Fibroblast of lung (primary cell): ENCODE results near the gene ZNF385B. TPM values are rescaled to one million over a fixed set of nuclear protein-coding genes. Genes with fewer than 3 reads are reported as not detected.

Experiments used
- DNase-seq, 2 donors: peaks; one replicate each; pipeline versions ENCODE4 v3.0.0 to v3.0.0-alpha.2; 2010; ENCODE audit warnings: low read depth in 2 of 2
- H2AFZ ChIP-seq: 2 replicates; pipeline ENCODE4 v1.5.1; 2012; ENCODE audit warnings: low read length, control low read depth, inconsistent platforms
- H3K27ac ChIP-seq: 2 replicates; pipeline ENCODE4 v1.5.1; 2011; ENCODE audit warnings: low read length, control low read depth; ENCODE audit not compliant: insufficient read depth
- H3K27me3 ChIP-seq: 2 replicates; pipeline ENCODE4 v1.5.1; 2011; ENCODE audit warnings: mild to moderate bottlenecking, low read length; ENCODE audit not compliant: control insufficient read depth, insufficient read depth
- H3K36me3 ChIP-seq: 2 replicates; pipeline ENCODE4 v1.5.1; 2011; ENCODE audit warnings: low read length; ENCODE audit not compliant: control insufficient read depth, insufficient read depth
- H3K4me1 ChIP-seq: 2 replicates; pipeline ENCODE4 v1.5.1; 2011; ENCODE audit warnings: low read length; ENCODE audit not compliant: control insufficient read depth, insufficient read depth; ENCODE audit errors: extremely low read depth
- H3K4me2 ChIP-seq: 2 replicates; pipeline ENCODE4 v1.5.1; 2011; ENCODE audit warnings: low read length, control low read depth; ENCODE audit not compliant: insufficient read depth; ENCODE audit errors: extremely low read depth
- H3K4me3 ChIP-seq, 4 experiments: fragments of 200-600 bp in 1 of 4; sonication (generic) in 1 of 4; replicated peaks in 1 of 4; 2 replicates each; pipeline ENCODE4 v1.5.1; 2011 to 2016; ENCODE audit warnings: low read length in 4 of 4, low read depth in 3 of 4, mild to moderate bottlenecking in 3 of 4, control low read depth in 2 of 4, inconsistent platforms in 1 of 4, mixed read lengths in 1 of 4; ENCODE audit not compliant: insufficient read depth in 1 of 4; ENCODE audit errors: control extremely low read depth in 1 of 4
- H3K79me2 ChIP-seq: 2 replicates; pipeline ENCODE4 v1.5.1; 2012; ENCODE audit warnings: mild to moderate bottlenecking, low read length, inconsistent platforms; ENCODE audit not compliant: control insufficient read depth, insufficient read depth
- H3K9ac ChIP-seq: 2 replicates; pipeline ENCODE4 v1.5.1; 2011; ENCODE audit warnings: mild to moderate bottlenecking, low read length, control low read depth; ENCODE audit not compliant: insufficient read depth
- H3K9me3 ChIP-seq: 2 replicates; pipeline ENCODE4 v1.5.1; 2012; ENCODE audit warnings: low read depth, low read length; ENCODE audit not compliant: control insufficient read depth, insufficient read depth
- H4K20me1 ChIP-seq: 2 replicates; pipeline ENCODE4 v1.5.1; 2011; ENCODE audit warnings: low read length; ENCODE audit not compliant: control insufficient read depth, insufficient read depth; ENCODE audit errors: extremely low read depth
- EZH2 ChIP-seq: IDR thresholded peaks from 2 replicates; pipeline ENCODE4 v1.5.1; 2012; ENCODE audit warnings: low read length, control low read depth, mild to moderate bottlenecking; ENCODE audit errors: missing control alignments
- polyA plus RNA-seq, 2 donors: library from polyadenylated mRNA; depleted of rRNA in 1 of 2; stranded (reverse) in 1 of 2; unstranded in 1 of 2; fragments of >200 nt; gene quantifications; 2 replicates each; pipeline ENCODE4 v1.2.1, GENCODE V29; 2011 to 2012; ENCODE audit warnings: missing spikeins in 1 of 2
- total RNA-seq: library from RNA; depleted of rRNA; stranded (reverse); fragments of >200 nt; gene quantifications from 2 replicates; pipeline ENCODE4 v1.2.1, GENCODE V29; 2014
- TF ChIP-seq, protein P1 (sequence below), 2 donors: IDR thresholded peaks in 1 of 2; conservative IDR thresholded peaks in 1 of 2; 1 replicate in 1 of 2; 2 replicates in 1 of 2; pipeline ENCODE4 v1.5.1; 2011 to 2012; ENCODE audit warnings: low read length in 2 of 2, control low read depth in 1 of 2, inconsistent platforms in 1 of 2, low read depth in 1 of 2, mild to moderate bottlenecking in 1 of 2

ZNF385B gene
- total and polyA plus RNA-seq, 2 donors (not counting 1 experiment from before 2014, with no cell fraction given), result 0.06 TPM; not detected in 1

DNA sequence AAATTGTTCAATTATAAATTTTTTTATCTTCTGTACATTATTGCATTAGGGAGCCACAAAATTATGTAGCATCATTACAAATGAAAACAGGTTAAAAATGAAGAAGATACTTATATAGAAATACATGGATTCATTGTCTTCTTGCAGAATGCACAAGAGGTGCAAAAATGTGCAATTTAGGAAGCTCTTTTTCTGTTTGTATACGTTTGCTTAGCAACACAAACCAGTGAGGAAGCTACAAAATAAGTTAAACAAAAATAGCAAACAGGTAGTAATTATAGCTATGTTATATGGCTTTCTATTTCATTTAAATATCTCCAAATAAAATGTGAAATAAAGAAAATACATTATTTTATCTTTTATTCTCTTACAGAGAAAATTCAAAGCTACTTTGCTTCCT, 419.2 kb downstream of the ZNF385B start:
- Histone ChIP-seq H3K27me3 (no peaks in the 10 kb centered on the region), H3K4me2 (no peak overlapping the region), H3K79me2 (no peaks in the 10 kb centered on the region), H3K4me1 (peaks cover 2% of the 10 kb centered on the region), H4K20me1 (no peaks in the 10 kb centered on the region), H3K4me3 (no peak overlapping the region), H3K9me3 (no peaks in the 10 kb centered on the region), H2AFZ (no peak overlapping the region), H3K27ac (no peak overlapping the region), H3K36me3 (no peaks in the 10 kb centered on the region), H3K9ac (no peak overlapping the region)
- TF ChIP-seq, protein P1, sequence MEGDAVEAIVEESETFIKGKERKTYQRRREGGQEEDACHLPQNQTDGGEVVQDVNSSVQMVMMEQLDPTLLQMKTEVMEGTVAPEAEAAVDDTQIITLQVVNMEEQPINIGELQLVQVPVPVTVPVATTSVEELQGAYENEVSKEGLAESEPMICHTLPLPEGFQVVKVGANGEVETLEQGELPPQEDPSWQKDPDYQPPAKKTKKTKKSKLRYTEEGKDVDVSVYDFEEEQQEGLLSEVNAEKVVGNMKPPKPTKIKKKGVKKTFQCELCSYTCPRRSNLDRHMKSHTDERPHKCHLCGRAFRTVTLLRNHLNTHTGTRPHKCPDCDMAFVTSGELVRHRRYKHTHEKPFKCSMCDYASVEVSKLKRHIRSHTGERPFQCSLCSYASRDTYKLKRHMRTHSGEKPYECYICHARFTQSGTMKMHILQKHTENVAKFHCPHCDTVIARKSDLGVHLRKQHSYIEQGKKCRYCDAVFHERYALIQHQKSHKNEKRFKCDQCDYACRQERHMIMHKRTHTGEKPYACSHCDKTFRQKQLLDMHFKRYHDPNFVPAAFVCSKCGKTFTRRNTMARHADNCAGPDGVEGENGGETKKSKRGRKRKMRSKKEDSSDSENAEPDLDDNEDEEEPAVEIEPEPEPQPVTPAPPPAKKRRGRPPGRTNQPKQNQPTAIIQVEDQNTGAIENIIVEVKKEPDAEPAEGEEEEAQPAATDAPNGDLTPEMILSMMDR (conservative IDR thresholded peaks at IDR 0.05 in 1 of 2, IDR thresholded peaks at IDR 0.05 in 1 of 2; ENCODE audit: low read depth in 1 of 2, low read length in 2 of 2), result no peak
- DNase-seq, result no peak

DNA sequence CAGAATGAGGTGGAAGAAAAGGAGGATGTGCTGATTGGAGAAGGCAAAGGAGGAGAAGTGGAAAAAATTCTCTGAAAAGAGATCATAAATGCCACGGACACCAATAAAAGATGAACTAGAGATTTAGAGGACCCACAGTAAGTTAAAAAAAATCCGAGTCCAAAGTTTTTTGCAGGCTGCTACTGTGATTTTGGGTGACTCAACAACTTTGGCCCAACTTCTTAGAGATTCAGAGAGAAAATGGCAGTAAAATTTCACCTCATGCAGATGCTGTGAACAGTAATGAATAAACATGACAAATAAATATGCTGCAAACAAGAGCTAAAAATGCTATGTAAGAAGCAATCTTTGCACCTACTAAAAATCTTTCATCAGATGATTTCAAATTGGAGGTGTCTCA, 419.9 kb downstream of the ZNF385B start:
- no peak overlapping the region for H3K4me2 ChIP-seq

DNA sequence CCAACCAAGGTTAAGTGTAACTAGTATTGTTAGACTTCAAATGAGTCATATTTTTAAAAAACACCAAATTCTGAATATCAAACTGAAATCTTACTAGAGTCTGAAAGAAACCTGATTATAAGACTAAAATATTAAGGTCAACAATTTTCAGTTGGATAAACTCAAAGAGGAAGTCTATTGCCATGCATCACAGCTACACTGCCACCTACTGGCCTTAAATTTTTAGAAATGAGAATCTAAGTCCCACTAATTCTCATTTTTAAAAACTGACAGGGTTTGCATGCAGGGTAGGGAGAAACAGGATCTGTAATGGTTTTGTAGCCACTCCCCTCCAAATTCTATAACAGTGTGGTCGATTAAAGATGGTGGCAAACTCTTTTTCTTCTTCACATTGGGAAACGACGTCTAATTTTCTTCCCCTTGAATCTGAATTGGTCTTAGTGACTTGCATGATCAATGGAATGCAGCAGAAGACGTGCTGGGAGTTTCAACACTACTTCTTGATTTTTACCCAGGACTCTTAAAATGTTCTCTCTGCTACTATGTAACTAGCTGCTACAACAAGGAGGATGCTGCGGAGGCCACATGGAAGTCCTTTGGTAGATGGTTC, 420.7 kb downstream of the ZNF385B start:
- DNase-seq, result peak; percentile 23 to 53
- H2AFZ ChIP-seq, result no peak overlapping the region
- no peaks in the 10 kb centered on the region for H4K20me1 ChIP-seq
- no peak overlapping the region for H3K4me3 ChIP-seq
- H3K27me3 ChIP-seq, result no peaks in the 10 kb centered on the region
- no peaks in the 10 kb centered on the region for H3K36me3 ChIP-seq
- no peak overlapping the region for H3K9ac ChIP-seq
- no peak overlapping the region for H3K27ac ChIP-seq
- no peaks in the 10 kb centered on the region for H3K9me3 ChIP-seq
- no peak overlapping the region for H3K4me2 ChIP-seq
- H3K4me1 ChIP-seq, result peaks cover 2% of the 10 kb centered on the region
- TF ChIP-seq, protein P1 (conservative IDR thresholded peaks at IDR 0.05 in 1 of 2, IDR thresholded peaks at IDR 0.05 in 1 of 2; ENCODE audit: low read depth in 1 of 2, low read length in 2 of 2), result peak; percentile 48 to 56
- TF ChIP-seq EZH2, result no peak
- H3K79me2 ChIP-seq, result no peaks in the 10 kb centered on the region

More for the DNA sequence above, 419.9 kb downstream of the ZNF385B start:
- Histone ChIP-seq H4K20me1 (no peaks in the 10 kb centered on the region), H3K9ac (no peak overlapping the region), H3K27me3 (no peaks in the 10 kb centered on the region), H3K79me2 (no peaks in the 10 kb centered on the region), H3K4me3 (no peak overlapping the region), H3K27ac (no peak overlapping the region), H3K4me1 (peaks cover 2% of the 10 kb centered on the region), H3K9me3 (no peaks in the 10 kb centered on the region), H3K36me3 (no peaks in the 10 kb centered on the region), H2AFZ (no peak overlapping the region)
- no peak for TF ChIP-seq EZH2
- TF ChIP-seq, protein P1 (conservative IDR thresholded peaks at IDR 0.05 in 1 of 2, IDR thresholded peaks at IDR 0.05 in 1 of 2; ENCODE audit: low read depth in 1 of 2, low read length in 2 of 2), result no peak
- DNase-seq, result no peak
